ENCODE results near the gene USP38. TPM values are rescaled to one million over a fixed set of nuclear protein-coding genes. Genes with fewer than 3 reads are reported as not detected.

USP38 gene
- total and polyA plus RNA-seq, 2 donors (not counting 1 experiment from before 2014, with no cell fraction given) = 9.6 to 23.9 TPM

DNA sequence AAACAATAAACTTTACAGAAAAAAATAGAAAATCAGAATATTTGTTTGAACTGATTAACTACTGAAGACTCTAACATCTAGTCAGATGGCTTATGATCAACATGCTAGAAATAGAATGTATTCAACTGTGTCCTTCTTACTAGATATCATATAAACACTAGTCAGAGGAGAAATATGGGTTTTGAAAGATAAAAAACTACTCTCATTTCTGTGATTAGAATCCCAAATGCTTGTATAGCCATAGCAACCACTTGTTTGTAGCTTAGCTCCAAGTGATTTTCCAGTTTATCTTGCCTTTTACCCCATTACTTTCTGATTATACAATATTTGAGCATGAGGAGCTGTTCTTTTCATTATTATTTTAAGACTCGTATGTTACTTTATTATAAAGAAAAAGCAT, 31.2 kb downstream of the USP38 start:
- intact Hi-C loops (cut with micrococcal nuclease) = no loop called here
- Histone ChIP-seq H4K20me1 (ENCODE audit: control insufficient read depth, insufficient read depth, low read length, poor library complexity, severe bottlenecking) (no peaks in the 10 kb centered on the region), H3K9ac (ENCODE audit: low read length) (no peak overlapping the region), H3K27me3 (replicated peaks in 1 of 4; ENCODE audit: control extremely low read depth in 1 of 4, control insufficient read depth in 3 of 4, insufficient read depth in 4 of 4, low read length in 3 of 4) (no peaks in the 10 kb centered on the region), H3K4me2 (replicated peaks; ENCODE audit: low read depth, low read length, poor library complexity, severe bottlenecking) (no peak overlapping the region), H3K9me3 (ENCODE audit: control extremely low read depth in 1 of 3, control insufficient read depth in 2 of 3, insufficient read depth in 1 of 3, low read length in 2 of 3) (no peaks in the 10 kb centered on the region), H3K27ac (ENCODE audit: low read length in 2 of 2) (no peak overlapping the region), H3K79me2 (ENCODE audit: control insufficient read depth, insufficient read depth, low read length) (no peaks in the 10 kb centered on the region), H3K36me3 (replicated peaks in 1 of 2; ENCODE audit: control extremely low read depth in 1 of 2, control insufficient read depth in 1 of 2, extremely low read depth in 1 of 2, insufficient read depth in 2 of 2, low read length in 1 of 2) (peaks cover 13 to 39% of the 10 kb centered on the region in 2 experiments), H3K4me1 (ENCODE audit: control insufficient read depth in 2 of 2, insufficient read depth in 2 of 2, low read length in 2 of 2) (no peaks in the 10 kb centered on the region), H3K4me3 (ENCODE audit: control extremely low read depth in 1 of 5, extremely low read depth in 1 of 5, insufficient read depth in 1 of 5, low read depth in 2 of 5, low read length in 4 of 5) (no peak overlapping the region), H2AFZ (ENCODE audit: insufficient read depth, low read depth, low read length, poor library complexity, severe bottlenecking) (no peak overlapping the region)
- WGBS (ENCODE audit: insufficient coverage) = no CpG with 5 or more reads among the region's 1 CpG
- POLR2A ChIA-PET = no interaction called here
- Mint-ChIP-seq H3K27me3 (no peaks in the 10 kb centered on the region), H3K27ac (no peak overlapping the region), H3K4me1 (peaks cover 1% of the 10 kb centered on the region), H3K9me3 (ENCODE audit: insufficient read depth) (no peaks in the 10 kb centered on the region), H3K4me3 (no peak overlapping the region)
- CTCF ChIA-PET = no interaction called here
- ATAC-seq (ENCODE audit: low read depth) (no peak), DNase-seq (no peak)
- TF ChIP-seq EZH2 (IDR thresholded peaks at IDR 0.05; ENCODE audit: borderline replicate concordance, insufficient read depth, low read depth, low read length, poor library complexity, severe bottlenecking) = no peak
- TF ChIP-seq, protein P1, sequence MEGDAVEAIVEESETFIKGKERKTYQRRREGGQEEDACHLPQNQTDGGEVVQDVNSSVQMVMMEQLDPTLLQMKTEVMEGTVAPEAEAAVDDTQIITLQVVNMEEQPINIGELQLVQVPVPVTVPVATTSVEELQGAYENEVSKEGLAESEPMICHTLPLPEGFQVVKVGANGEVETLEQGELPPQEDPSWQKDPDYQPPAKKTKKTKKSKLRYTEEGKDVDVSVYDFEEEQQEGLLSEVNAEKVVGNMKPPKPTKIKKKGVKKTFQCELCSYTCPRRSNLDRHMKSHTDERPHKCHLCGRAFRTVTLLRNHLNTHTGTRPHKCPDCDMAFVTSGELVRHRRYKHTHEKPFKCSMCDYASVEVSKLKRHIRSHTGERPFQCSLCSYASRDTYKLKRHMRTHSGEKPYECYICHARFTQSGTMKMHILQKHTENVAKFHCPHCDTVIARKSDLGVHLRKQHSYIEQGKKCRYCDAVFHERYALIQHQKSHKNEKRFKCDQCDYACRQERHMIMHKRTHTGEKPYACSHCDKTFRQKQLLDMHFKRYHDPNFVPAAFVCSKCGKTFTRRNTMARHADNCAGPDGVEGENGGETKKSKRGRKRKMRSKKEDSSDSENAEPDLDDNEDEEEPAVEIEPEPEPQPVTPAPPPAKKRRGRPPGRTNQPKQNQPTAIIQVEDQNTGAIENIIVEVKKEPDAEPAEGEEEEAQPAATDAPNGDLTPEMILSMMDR (IDR thresholded peaks at IDR 0.05) = no peak

DNA sequence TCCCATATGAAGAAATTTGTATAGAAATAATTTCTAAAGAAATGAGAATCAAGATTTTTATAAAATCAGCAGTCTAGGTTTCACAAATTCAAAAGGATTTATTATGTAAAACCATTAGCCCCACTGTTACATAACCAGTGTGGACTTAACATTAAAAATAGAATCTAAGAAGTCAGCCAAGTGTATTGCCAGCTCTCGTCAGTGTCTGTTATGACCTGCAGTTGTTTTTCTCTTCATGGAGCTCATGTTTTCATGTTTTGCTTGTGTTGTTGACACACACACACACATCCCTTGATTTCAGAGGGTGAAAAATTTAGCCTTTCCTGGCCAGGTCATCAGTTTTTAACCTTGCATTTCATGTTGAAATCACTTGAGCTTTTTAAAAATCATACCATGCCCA, 39.5 kb downstream of the USP38 start:
- Histone ChIP-seq H3K36me3 (replicated peaks in 1 of 2; ENCODE audit: control extremely low read depth in 1 of 2, control insufficient read depth in 1 of 2, extremely low read depth in 1 of 2, insufficient read depth in 2 of 2, low read length in 1 of 2) (peaks cover 4 to 5% of the 10 kb centered on the region in 2 experiments), H3K27ac (ENCODE audit: low read length in 2 of 2) (no peak overlapping the region), H3K27me3 (replicated peaks in 1 of 4; ENCODE audit: control extremely low read depth in 1 of 4, control insufficient read depth in 3 of 4, insufficient read depth in 4 of 4, low read length in 3 of 4) (no peaks in the 10 kb centered on the region), H3K9ac (ENCODE audit: low read length) (no peak overlapping the region), H4K20me1 (ENCODE audit: control insufficient read depth, insufficient read depth, low read length, poor library complexity, severe bottlenecking) (no peaks in the 10 kb centered on the region), H2AFZ (ENCODE audit: insufficient read depth, low read depth, low read length, poor library complexity, severe bottlenecking) (no peak overlapping the region), H3K4me1 (ENCODE audit: control insufficient read depth in 2 of 2, insufficient read depth in 2 of 2, low read length in 2 of 2) (no peaks in the 10 kb centered on the region), H3K79me2 (ENCODE audit: control insufficient read depth, insufficient read depth, low read length) (no peaks in the 10 kb centered on the region), H3K9me3 (ENCODE audit: control extremely low read depth in 1 of 3, control insufficient read depth in 2 of 3, insufficient read depth in 1 of 3, low read length in 2 of 3) (no peaks in the 10 kb centered on the region), H3K4me3 (ENCODE audit: control extremely low read depth in 1 of 5, extremely low read depth in 1 of 5, insufficient read depth in 1 of 5, low read depth in 2 of 5, low read length in 4 of 5) (no peak overlapping the region), H3K4me2 (replicated peaks; ENCODE audit: low read depth, low read length, poor library complexity, severe bottlenecking) (no peak overlapping the region)
- ChIA-PET CTCF (interaction anchor here (1.0 kb wide), 1 partner anchor 16 kb away, joined by 3 read pairs; no protein-coding TSS in a partner anchor), POLR2A (no interaction called here)
- TF ChIP-seq, protein P1 (IDR thresholded peaks at IDR 0.05) = no peak
- no peak for TF ChIP-seq EZH2 (IDR thresholded peaks at IDR 0.05; ENCODE audit: borderline replicate concordance, insufficient read depth, low read depth, low read length, poor library complexity, severe bottlenecking)
- Mint-ChIP-seq H3K27ac (no peak overlapping the region), H3K4me3 (no peak overlapping the region), H3K4me1 (no peaks in the 10 kb centered on the region), H3K27me3 (no peaks in the 10 kb centered on the region), H3K9me3 (ENCODE audit: insufficient read depth) (no peaks in the 10 kb centered on the region)
- WGBS (ENCODE audit: insufficient coverage) = no CpG with 5 or more reads among the region's 1 CpG
- no peak for DNase-seq
- intact Hi-C loops (cut with micrococcal nuclease) = no loop called here
- ATAC-seq (ENCODE audit: low read depth) = no peak

Measured in B cell (primary cell).